GM10248 (cell line): Measurements from ENCODE around the gene MOSPD3.
"Not testable (repeated sequence)": the region's sequence is repeated elsewhere in the genome, so short reads cannot be mapped to it uniquely, and the experiment has no call there.

Experiments
- CTCF ChIA-PET: fragments of 300-600 bp; sonication (Branson Sonifier 250); formaldehyde crosslinking; extraction: SDS; loops from one replicate; lab custom pipeline; 2021; ENCODE audit warnings: antibody characterized with exemption; lab: Yijun Ruan, JAX
- POLR2A ChIA-PET: fragments of 350-650 bp; sonication (Branson Sonifier 250); formaldehyde crosslinking; extraction: SDS; loops from one replicate; lab custom pipeline; 2020; ENCODE audit warnings: antibody characterized with exemption; lab: Yijun Ruan, JAX
- DNase-seq: peaks from one replicate; pipeline ENCODE4 v3.0.0; 2012; ENCODE audit errors: extremely low spot score
- TF ChIP-seq, protein P1 (sequence below): IDR thresholded peaks from 2 replicates; pipeline ENCODE4 v1.5.1; 2012; ENCODE audit warnings: mild to moderate bottlenecking, low read depth; ENCODE audit errors: extremely low read depth, missing control alignments, control extremely low read depth

Gene MOSPD3

DNA sequence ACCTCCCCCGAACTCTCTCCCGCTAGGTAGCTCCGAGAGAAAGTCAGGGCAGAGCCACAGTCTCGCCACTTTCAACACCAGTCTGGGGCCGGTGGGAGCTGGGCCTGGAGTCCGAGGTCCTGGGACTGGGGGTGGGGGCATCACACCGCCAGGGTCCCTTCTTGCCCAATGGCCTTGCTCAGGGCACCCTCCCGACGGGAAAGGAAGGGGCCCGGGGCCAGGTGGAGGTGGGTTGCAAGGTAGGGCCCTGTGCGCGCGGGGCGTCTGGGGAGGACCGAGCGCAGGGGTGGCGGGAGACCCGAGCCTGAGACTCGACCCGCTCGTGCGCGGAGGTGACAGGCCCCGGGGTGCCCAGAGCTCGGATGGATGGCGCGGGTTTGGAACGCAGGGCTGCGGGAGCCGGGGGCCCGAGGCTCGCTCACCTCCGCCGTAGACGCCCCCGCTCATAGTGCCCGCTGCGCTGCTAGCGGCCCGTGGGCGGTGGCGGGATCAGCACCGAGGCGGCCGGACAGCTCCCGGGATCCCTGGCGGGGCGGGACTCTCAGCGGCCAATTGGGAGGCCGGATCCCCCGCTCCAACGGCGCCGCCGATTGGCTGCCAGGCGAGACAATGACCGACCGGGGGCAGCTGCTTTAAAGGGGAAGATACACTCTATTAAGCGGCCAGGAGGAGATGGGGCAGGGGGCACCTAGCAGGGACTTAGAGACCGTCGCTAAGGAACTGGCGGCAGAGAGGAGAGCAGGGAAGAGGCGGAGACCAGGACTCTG is 43.8 kb downstream of the MOSPD3 start, which contains the start of gene ACTL6B:
ACTL6B (minus strand) TSS at position 541 of the 767 bp plus-strand sequence; CDS start at position 447, 94 bp downstream.
- CTCF ChIA-PET: interaction anchor here (0.9 kb wide), 1 partner anchor 10 kb away, joined by 3 read pairs; no protein-coding TSS in a partner anchor
- TF ChIP-seq, protein P1, sequence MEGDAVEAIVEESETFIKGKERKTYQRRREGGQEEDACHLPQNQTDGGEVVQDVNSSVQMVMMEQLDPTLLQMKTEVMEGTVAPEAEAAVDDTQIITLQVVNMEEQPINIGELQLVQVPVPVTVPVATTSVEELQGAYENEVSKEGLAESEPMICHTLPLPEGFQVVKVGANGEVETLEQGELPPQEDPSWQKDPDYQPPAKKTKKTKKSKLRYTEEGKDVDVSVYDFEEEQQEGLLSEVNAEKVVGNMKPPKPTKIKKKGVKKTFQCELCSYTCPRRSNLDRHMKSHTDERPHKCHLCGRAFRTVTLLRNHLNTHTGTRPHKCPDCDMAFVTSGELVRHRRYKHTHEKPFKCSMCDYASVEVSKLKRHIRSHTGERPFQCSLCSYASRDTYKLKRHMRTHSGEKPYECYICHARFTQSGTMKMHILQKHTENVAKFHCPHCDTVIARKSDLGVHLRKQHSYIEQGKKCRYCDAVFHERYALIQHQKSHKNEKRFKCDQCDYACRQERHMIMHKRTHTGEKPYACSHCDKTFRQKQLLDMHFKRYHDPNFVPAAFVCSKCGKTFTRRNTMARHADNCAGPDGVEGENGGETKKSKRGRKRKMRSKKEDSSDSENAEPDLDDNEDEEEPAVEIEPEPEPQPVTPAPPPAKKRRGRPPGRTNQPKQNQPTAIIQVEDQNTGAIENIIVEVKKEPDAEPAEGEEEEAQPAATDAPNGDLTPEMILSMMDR: no peak
- DNase-seq: peak; percentile 55
- POLR2A ChIA-PET: no interaction called here

DNA sequence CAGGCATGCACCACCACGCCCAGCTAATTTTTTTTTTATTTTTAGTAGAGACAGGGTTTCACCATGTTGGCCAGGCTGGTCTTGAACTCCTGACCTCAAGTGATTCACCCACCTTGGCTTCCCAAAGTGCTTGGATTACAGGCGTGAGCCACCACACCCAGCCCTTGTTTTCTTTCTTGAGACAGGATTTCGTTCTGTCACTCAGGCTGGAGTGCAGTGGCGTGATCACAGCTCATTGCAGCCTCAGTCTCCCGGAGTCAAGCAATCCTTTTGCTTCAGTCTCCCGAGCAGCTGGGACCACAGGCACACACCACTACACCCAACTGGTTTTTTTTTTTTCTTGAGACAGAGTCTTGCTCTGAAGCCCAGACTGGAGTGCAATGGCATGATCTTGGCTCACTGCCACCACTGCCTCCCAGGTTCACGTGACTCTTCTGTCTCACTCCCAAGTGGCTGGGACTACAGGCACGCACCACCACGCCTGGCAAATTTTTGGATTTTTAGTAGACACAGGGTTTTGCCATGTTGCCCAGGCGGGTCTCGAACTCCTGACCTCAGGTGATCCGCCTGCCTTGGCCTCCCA is 49.9 kb downstream of the MOSPD3 start:
- DNase-seq, POLR2A ChIA-PET: not testable (repeated sequence)
- CTCF ChIA-PET: interaction anchor here (1.6 to 1.7 kb wide), 2 partner anchors 24 to 43 kb away, joined by 5 to 6 read pairs; partner anchors contain the start of gene POP7
